ENCODE data around the gene POLD4.

DNA sequence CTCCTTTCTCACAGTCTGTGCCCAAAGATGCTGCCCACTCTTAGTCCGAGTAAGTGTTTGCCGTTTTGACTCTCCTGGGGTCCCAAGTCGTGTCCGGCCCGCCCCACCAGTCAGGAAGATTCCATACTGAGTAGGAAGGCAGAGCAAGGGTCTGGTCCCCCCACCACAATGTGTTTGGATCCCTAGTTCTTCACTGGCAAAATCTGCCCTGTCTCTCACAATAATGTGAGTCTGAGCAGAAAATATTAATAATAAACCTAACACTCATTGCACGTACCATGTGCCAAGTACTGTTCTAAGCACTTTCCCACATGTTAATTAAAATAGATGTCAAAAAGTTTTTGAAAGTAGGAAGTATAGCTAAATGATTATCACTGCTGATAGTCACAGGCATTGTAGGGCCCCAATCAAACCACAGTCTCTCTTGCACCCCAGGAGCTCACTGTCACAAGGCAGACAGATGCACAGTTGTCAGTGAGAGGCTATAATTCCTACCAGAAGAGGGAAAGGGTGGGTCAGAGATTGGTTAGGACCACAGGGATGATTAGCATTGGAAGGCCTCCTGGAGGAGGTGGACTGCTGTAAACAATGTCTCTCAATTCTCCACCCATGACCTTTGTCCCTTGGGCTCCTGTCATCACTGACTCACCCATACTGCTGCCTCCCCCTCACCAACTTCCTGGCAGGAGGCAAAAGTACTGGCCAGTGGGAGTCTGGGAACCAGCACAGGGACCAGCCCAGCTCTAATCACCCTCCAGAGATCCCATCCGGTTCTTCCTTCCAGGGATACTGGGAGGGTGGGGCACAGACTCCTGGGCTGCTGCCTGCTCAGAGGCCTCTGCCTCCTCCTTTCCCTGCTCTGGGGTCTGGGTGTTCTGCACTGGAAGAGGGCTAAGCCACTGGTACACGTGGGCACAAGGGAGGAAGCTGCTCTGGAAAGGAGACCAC lies 1.0 kb upstream of the POLD4 start:
- TF ChIP-seq EP300 (IDR thresholded peaks at IDR 0.05) = no peak
- TF ChIP-seq, protein P1, sequence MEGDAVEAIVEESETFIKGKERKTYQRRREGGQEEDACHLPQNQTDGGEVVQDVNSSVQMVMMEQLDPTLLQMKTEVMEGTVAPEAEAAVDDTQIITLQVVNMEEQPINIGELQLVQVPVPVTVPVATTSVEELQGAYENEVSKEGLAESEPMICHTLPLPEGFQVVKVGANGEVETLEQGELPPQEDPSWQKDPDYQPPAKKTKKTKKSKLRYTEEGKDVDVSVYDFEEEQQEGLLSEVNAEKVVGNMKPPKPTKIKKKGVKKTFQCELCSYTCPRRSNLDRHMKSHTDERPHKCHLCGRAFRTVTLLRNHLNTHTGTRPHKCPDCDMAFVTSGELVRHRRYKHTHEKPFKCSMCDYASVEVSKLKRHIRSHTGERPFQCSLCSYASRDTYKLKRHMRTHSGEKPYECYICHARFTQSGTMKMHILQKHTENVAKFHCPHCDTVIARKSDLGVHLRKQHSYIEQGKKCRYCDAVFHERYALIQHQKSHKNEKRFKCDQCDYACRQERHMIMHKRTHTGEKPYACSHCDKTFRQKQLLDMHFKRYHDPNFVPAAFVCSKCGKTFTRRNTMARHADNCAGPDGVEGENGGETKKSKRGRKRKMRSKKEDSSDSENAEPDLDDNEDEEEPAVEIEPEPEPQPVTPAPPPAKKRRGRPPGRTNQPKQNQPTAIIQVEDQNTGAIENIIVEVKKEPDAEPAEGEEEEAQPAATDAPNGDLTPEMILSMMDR (IDR thresholded peaks at IDR 0.05) = no peak
